ENCODE measurements around the gene ZFHX2. TPM values are rescaled to one million over a fixed set of nuclear protein-coding genes. Genes with fewer than 3 reads are reported as not detected.
"Not testable (repeated sequence)": the region's sequence is repeated elsewhere in the genome, so short reads cannot be mapped to it uniquely, and the experiment has no call there.

ZFHX2 gene
- total and polyA plus RNA-seq, 5 donors from 2014 or later, result 0.42 TPM; not detected in 4

DNA sequence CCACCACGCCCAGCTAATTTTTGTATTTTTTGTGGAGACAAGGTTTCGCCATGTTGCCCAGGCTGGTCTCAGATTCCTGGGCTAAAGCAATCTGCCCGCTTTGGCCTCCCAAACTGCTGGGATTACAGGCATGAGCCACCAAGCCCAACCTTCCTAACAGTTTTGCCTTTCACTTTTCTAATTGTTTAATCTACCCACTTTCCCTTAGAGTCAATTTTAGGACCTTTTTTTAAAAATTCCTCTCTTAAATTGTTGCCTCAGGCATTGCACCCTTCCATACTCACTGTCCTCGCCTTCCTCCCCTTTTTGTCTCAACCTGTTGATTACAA lies 11.5 kb downstream of the ZFHX2 start:
- no peak for DNase-seq
- no peak overlapping the region for H3K27ac Mint-ChIP-seq

GRCh38 chr14:23539248-23540140 lies 12.1 kb downstream of the ZFHX2 start:
- H3K9me3 ChIP-seq (ENCODE audit: control insufficient read depth in 2 of 2, low read length in 2 of 2), result no peaks in the 10 kb centered on the region
- DNase-seq, result peak in 2 of 3 donors; percentile 25 to 33

More for the DNA sequence above, 11.5 kb downstream of the ZFHX2 start:
- Histone ChIP-seq H3K4me1 (ENCODE audit: control insufficient read depth, insufficient read depth, low read length, poor library complexity, severe bottlenecking) (no peaks in the 10 kb centered on the region), H3K4me3 (ENCODE audit: low read depth, low read length) (no peak overlapping the region), H3K36me3 (ENCODE audit: control insufficient read depth, insufficient read depth, low read length) (no peaks in the 10 kb centered on the region), H3K27me3 (ENCODE audit: control insufficient read depth, insufficient read depth, low read length) (no peaks in the 10 kb centered on the region), H3K27ac (ENCODE audit: insufficient read depth, low read length, poor library complexity, severe bottlenecking) (no peak overlapping the region), H3K9me3 (ENCODE audit: control insufficient read depth in 2 of 2, low read length in 2 of 2) (no peaks in the 10 kb centered on the region)
- H3K4me1 Mint-ChIP-seq, result no peaks in the 10 kb centered on the region
- no peaks in the 10 kb centered on the region for H3K36me3 Mint-ChIP-seq
- peaks cover 0 to 1% (median 0%) of the 10 kb centered on the region in 7 donors for H3K9me3 Mint-ChIP-seq
- ATAC-seq (ENCODE audit: low read depth in 2 of 2), result no peak
- H3K4me3 Mint-ChIP-seq, result no peak overlapping the region
- H3K27me3 Mint-ChIP-seq, result peaks cover 15% of the 10 kb centered on the region

DNA sequence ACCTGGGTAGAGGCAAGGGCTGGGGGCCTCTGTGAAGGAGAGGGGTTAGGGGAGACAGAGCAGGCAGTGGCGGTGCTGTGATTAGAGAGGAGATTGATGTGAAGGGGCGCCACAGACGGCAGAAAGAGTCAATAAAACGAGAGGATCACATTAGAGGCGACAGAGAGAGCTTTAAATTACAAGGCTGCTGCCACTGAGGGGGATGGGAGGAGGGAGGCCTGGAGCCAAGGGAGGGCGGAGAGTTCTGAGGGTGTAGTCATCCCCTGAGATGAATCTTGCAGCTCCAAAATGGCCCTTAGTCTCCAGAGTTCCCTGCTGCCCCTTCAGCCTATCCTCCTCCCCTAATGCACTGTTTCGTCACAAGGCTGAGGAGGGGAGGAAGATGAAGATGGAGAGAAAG lies 12.8 kb downstream of the ZFHX2 start:
- no peak for DNase-seq

More at GRCh38 chr14:23539248-23540140, 12.1 kb downstream of the ZFHX2 start:
- peak; percentile 57 to 60 for ATAC-seq (ENCODE audit: low read depth in 2 of 2)
- peaks cover 11% of the 10 kb centered on the region for H3K27me3 Mint-ChIP-seq
- Histone ChIP-seq H3K27me3 (ENCODE audit: control insufficient read depth, insufficient read depth, low read length) (no peaks in the 10 kb centered on the region), H3K4me1 (ENCODE audit: control insufficient read depth, insufficient read depth, low read length, poor library complexity, severe bottlenecking) (no peaks in the 10 kb centered on the region), H3K4me3 (ENCODE audit: low read depth, low read length) (no peak overlapping the region), H3K27ac (ENCODE audit: insufficient read depth, low read length, poor library complexity, severe bottlenecking) (no peak overlapping the region), H3K36me3 (ENCODE audit: control insufficient read depth, insufficient read depth, low read length) (no peaks in the 10 kb centered on the region)
- peak overlapping the region in 1 of 3 donors; percentile 8 for H3K27ac Mint-ChIP-seq
- H3K4me1 Mint-ChIP-seq, result no peaks in the 10 kb centered on the region
- H3K9me3 Mint-ChIP-seq, result peaks cover 0 to 1% (median 0%) of the 10 kb centered on the region in 7 donors
- no peak overlapping the region for H3K4me3 Mint-ChIP-seq
- H3K36me3 Mint-ChIP-seq, result no peaks in the 10 kb centered on the region

DNA sequence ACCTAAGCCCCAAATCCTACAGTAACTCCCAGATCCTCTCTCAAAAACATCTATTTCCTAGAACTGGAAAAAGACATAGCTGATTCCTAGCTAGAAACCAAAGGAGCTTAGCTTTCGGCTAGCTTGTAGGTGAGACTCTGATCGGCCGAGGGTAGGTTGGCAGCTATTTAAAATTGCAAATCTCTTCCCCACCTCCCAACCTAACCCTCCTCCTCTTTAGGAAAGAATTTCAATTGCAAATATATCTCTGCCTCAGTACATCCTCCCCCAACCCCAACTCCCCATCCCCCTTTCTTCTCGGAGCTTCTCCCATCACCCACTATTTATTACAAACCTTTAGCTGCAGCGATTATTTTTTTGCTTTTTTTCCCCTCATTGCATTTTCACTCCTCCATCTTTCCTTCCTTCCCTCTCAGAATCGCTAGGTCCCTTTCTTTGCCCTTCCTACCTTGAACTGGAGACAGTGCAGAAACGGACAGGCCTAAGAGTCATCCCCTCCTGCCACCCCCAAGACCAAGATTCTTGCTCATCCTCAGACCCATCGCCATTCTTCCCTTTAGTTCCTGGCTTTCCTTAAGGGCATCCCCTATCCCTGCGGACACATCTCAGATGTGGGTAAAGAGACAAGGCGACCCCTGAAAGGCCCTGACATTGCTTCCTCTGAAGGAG lies 13.4 kb downstream of the ZFHX2 start:
- Histone ChIP-seq H3K4me1 (ENCODE audit: control insufficient read depth, insufficient read depth, low read length, poor library complexity, severe bottlenecking) (no peaks in the 10 kb centered on the region), H3K27me3 (ENCODE audit: control insufficient read depth, insufficient read depth, low read length) (no peaks in the 10 kb centered on the region), H3K4me3 (ENCODE audit: low read depth, low read length) (no peak overlapping the region), H3K27ac (ENCODE audit: insufficient read depth, low read length, poor library complexity, severe bottlenecking) (no peak overlapping the region), H3K9me3 (ENCODE audit: control insufficient read depth in 2 of 2, low read length in 2 of 2) (no peaks in the 10 kb centered on the region), H3K36me3 (ENCODE audit: control insufficient read depth, insufficient read depth, low read length) (no peaks in the 10 kb centered on the region)
- no peak for DNase-seq
- Mint-ChIP-seq H3K4me3 (no peak overlapping the region), H3K9me3 (peaks cover 0 to 1% (median 0%) of the 10 kb centered on the region in 7 donors), H3K27ac (peak overlapping the region in 1 of 3 donors; percentile 29), H3K27me3 (peaks cover 10% of the 10 kb centered on the region), H3K36me3 (no peaks in the 10 kb centered on the region), H3K4me1 (no peaks in the 10 kb centered on the region)
- no peak for ATAC-seq (ENCODE audit: low read depth in 2 of 2)

More for the DNA sequence above, 12.8 kb downstream of the ZFHX2 start:
- Histone ChIP-seq H3K36me3 (ENCODE audit: control insufficient read depth, insufficient read depth, low read length) (no peaks in the 10 kb centered on the region), H3K27me3 (ENCODE audit: control insufficient read depth, insufficient read depth, low read length) (no peaks in the 10 kb centered on the region), H3K4me1 (ENCODE audit: control insufficient read depth, insufficient read depth, low read length, poor library complexity, severe bottlenecking) (no peaks in the 10 kb centered on the region), H3K27ac (ENCODE audit: insufficient read depth, low read length, poor library complexity, severe bottlenecking) (no peak overlapping the region), H3K9me3 (ENCODE audit: control insufficient read depth in 2 of 2, low read length in 2 of 2) (no peaks in the 10 kb centered on the region), H3K4me3 (ENCODE audit: low read depth, low read length) (no peak overlapping the region)
- Mint-ChIP-seq H3K4me1 (no peaks in the 10 kb centered on the region), H3K36me3 (no peaks in the 10 kb centered on the region), H3K4me3 (no peak overlapping the region), H3K27ac (no peak overlapping the region), H3K9me3 (peaks cover 0 to 1% (median 0%) of the 10 kb centered on the region in 7 donors), H3K27me3 (peaks cover 10% of the 10 kb centered on the region)
- no peak for ATAC-seq (ENCODE audit: low read depth in 2 of 2)

- Histone ChIP-seq H3K4me3 (ENCODE audit: low read depth, low read length) (no peak overlapping the region), H3K27me3 (ENCODE audit: control insufficient read depth, insufficient read depth, low read length) (no peaks in the 10 kb centered on the region), H3K4me1 (ENCODE audit: control insufficient read depth, insufficient read depth, low read length, poor library complexity, severe bottlenecking) (no peaks in the 10 kb centered on the region), H3K27ac (ENCODE audit: insufficient read depth, low read length, poor library complexity, severe bottlenecking) (no peak overlapping the region), H3K36me3 (ENCODE audit: control insufficient read depth, insufficient read depth, low read length) (no peaks in the 10 kb centered on the region), H3K9me3 (ENCODE audit: control insufficient read depth in 2 of 2, low read length in 2 of 2) (no peaks in the 10 kb centered on the region)
- ATAC-seq (ENCODE audit: low read depth in 2 of 2) (no peak), DNase-seq (no peak)
- Mint-ChIP-seq H3K27me3 (peaks cover 10% of the 10 kb centered on the region), H3K27ac (no peak overlapping the region), H3K4me3 (no peak overlapping the region), H3K4me1 (no peaks in the 10 kb centered on the region), H3K36me3 (no peaks in the 10 kb centered on the region), H3K9me3 (peaks cover 0 to 1% (median 0%) of the 10 kb centered on the region in 7 donors)
These were observed 14.1 kb downstream of the ZFHX2 start for GRCh38 chr14:23537351-23538049.

GRCh38 chr14:23536906-23537305 lies 14.7 kb downstream of the ZFHX2 start:
- not testable (repeated sequence) for H3K4me1 Mint-ChIP-seq; H3K4me3 ChIP-seq (ENCODE audit: low read depth, low read length); H3K27ac ChIP-seq (ENCODE audit: insufficient read depth, low read length, poor library complexity, severe bottlenecking); H3K36me3 Mint-ChIP-seq; H3K27ac Mint-ChIP-seq; H3K36me3 ChIP-seq (ENCODE audit: control insufficient read depth, insufficient read depth, low read length); ATAC-seq (ENCODE audit: low read depth in 2 of 2); H3K4me1 ChIP-seq (ENCODE audit: control insufficient read depth, insufficient read depth, low read length, poor library complexity, severe bottlenecking); H3K4me3 Mint-ChIP-seq; H3K9me3 Mint-ChIP-seq; H3K27me3 ChIP-seq (ENCODE audit: control insufficient read depth, insufficient read depth, low read length); H3K9me3 ChIP-seq (ENCODE audit: control insufficient read depth in 2 of 2, low read length in 2 of 2); DNase-seq; H3K27me3 Mint-ChIP-seq

DNA sequence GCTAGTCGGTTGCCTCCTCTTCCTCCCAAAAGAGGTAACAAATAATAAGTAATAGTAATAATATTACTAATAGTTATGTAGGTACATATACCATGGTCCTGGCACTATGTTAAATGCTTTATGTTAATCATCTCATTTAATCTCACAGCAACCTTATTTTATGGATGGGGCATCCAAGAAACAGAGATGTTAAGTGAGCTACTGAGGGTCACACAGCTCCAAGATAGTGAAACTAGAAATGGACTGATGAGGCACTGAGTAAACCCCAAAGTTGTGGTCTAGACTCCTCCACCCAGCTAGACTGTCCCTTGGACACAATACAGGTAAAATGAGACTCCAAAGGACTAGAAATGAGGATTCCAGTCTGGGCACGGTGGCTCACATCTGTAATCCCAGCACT lies 15.1 kb downstream of the ZFHX2 start:
- Histone ChIP-seq H3K27me3 (ENCODE audit: control insufficient read depth, insufficient read depth, low read length) (no peaks in the 10 kb centered on the region), H3K4me1 (ENCODE audit: control insufficient read depth, insufficient read depth, low read length, poor library complexity, severe bottlenecking) (no peaks in the 10 kb centered on the region), H3K4me3 (ENCODE audit: low read depth, low read length) (no peak overlapping the region), H3K36me3 (ENCODE audit: control insufficient read depth, insufficient read depth, low read length) (no peaks in the 10 kb centered on the region), H3K27ac (ENCODE audit: insufficient read depth, low read length, poor library complexity, severe bottlenecking) (no peak overlapping the region), H3K9me3 (ENCODE audit: control insufficient read depth in 2 of 2, low read length in 2 of 2) (no peaks in the 10 kb centered on the region)
- Mint-ChIP-seq H3K4me3 (no peak overlapping the region), H3K27me3 (peaks cover 6% of the 10 kb centered on the region), H3K4me1 (no peaks in the 10 kb centered on the region), H3K36me3 (no peaks in the 10 kb centered on the region), H3K27ac (no peak overlapping the region), H3K9me3 (peaks cover 0 to 1% (median 0%) of the 10 kb centered on the region in 7 donors)
- ATAC-seq (ENCODE audit: low read depth in 2 of 2) (no peak), DNase-seq (no peak)

Data from CD4-positive, CD25-positive, alpha-beta regulatory T cell (primary cell).